NCI-H1930 (cell line): ENCODE data around the gene CAPN14.
A peak's percentile ranks its signal among the peaks of the same experiment; 100 is the strongest.

Experiments used
- DNase-seq, 2 experiments: peaks; one replicate each; lab custom pipeline; 2025; lab: John Stamatoyannopoulos, UW

CAPN14 gene

GRCh38 chr2:31141443-31142085 lies 75.8 kb downstream of the CAPN14 start:
- no peak for DNase-seq

GRCh38 chr2:31140151-31140550 lies 77.2 kb downstream of the CAPN14 start:
- DNase-seq = no peak

- DNase-seq = no peak
These were observed 77.6 kb downstream of the CAPN14 start for GRCh38 chr2:31139671-31140070.

- DNase-seq = peak; percentile 57
These were observed 79.0 kb downstream of the CAPN14 start, which contains the start of gene GALNT14 for GRCh38 chr2:31138037-31138962. Gene GALNT14, minus strand, starts transcription at chr2:31138440. Its CDS starts 354 bp downstream, at chr2:31138086.

- peak; percentile 34 to 38 for DNase-seq
These were observed 79.9 kb downstream of the CAPN14 start for GRCh38 chr2:31137211-31138036.

- DNase-seq = no peak
These were observed 80.6 kb downstream of the CAPN14 start for GRCh38 chr2:31136732-31137131.

GRCh38 chr2:31136000-31136399 lies 81.3 kb downstream of the CAPN14 start:
- no peak for DNase-seq

GRCh38 chr2:31134480-31134879 lies 82.8 kb downstream of the CAPN14 start:
- DNase-seq = no peak

GRCh38 chr2:31132786-31133185 lies 84.5 kb downstream of the CAPN14 start:
- no peak for DNase-seq

GRCh38 chr2:31131871-31132270 lies 85.4 kb downstream of the CAPN14 start:
- DNase-seq = no peak

- no peak for DNase-seq
These were observed 87.7 kb downstream of the CAPN14 start for GRCh38 chr2:31129375-31130171.

- DNase-seq = no peak
These were observed 89.4 kb downstream of the CAPN14 start for GRCh38 chr2:31127931-31128330.

GRCh38 chr2:31125918-31126695 lies 91.2 kb downstream of the CAPN14 start:
- DNase-seq = no peak

GRCh38 chr2:31124904-31125303 lies 92.4 kb downstream of the CAPN14 start:
- no peak for DNase-seq
